ENCODE data around the gene PNPLA6. TPM values are rescaled to one million over a fixed set of nuclear protein-coding genes. Genes with fewer than 3 reads are reported as not detected.

The PNPLA6 gene
- total and polyA plus RNA-seq, 2 of the 8 experiments (the other 6 are each of a cell fraction or from before 2014, with no cell fraction given) = 55.1 to 121 TPM

DNA sequence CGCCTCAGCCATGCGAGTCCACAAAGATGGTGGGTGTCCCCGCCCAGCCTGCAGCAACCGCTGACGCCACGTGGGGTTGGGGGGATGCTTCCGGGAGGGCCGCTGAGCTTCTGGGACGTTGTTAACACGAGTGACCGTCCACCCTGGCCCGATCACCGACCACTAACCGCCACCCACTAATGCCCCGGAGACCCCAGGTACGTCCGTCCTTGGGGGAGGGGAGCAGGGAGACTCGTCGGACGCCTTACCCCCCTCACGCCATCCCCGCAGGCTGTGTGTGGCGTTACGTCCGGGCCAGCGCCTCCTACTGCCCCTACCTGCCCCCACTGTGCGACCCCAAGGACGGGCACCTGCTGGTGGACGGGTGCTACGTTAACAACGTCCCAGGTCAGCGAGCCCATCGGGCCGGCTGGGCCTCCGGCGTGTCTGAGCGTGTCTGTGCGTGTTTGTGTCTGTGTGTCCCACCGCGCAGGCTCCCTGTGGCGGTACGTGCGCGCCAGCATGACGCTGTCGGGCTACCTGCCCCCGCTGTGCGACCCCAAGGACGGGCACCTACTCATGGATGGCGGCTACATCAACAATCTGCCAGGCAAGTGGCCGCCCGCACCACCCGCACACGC is 21.3 kb downstream of the PNPLA6 start (continued):
- TF ChIP-seq, protein P1, sequence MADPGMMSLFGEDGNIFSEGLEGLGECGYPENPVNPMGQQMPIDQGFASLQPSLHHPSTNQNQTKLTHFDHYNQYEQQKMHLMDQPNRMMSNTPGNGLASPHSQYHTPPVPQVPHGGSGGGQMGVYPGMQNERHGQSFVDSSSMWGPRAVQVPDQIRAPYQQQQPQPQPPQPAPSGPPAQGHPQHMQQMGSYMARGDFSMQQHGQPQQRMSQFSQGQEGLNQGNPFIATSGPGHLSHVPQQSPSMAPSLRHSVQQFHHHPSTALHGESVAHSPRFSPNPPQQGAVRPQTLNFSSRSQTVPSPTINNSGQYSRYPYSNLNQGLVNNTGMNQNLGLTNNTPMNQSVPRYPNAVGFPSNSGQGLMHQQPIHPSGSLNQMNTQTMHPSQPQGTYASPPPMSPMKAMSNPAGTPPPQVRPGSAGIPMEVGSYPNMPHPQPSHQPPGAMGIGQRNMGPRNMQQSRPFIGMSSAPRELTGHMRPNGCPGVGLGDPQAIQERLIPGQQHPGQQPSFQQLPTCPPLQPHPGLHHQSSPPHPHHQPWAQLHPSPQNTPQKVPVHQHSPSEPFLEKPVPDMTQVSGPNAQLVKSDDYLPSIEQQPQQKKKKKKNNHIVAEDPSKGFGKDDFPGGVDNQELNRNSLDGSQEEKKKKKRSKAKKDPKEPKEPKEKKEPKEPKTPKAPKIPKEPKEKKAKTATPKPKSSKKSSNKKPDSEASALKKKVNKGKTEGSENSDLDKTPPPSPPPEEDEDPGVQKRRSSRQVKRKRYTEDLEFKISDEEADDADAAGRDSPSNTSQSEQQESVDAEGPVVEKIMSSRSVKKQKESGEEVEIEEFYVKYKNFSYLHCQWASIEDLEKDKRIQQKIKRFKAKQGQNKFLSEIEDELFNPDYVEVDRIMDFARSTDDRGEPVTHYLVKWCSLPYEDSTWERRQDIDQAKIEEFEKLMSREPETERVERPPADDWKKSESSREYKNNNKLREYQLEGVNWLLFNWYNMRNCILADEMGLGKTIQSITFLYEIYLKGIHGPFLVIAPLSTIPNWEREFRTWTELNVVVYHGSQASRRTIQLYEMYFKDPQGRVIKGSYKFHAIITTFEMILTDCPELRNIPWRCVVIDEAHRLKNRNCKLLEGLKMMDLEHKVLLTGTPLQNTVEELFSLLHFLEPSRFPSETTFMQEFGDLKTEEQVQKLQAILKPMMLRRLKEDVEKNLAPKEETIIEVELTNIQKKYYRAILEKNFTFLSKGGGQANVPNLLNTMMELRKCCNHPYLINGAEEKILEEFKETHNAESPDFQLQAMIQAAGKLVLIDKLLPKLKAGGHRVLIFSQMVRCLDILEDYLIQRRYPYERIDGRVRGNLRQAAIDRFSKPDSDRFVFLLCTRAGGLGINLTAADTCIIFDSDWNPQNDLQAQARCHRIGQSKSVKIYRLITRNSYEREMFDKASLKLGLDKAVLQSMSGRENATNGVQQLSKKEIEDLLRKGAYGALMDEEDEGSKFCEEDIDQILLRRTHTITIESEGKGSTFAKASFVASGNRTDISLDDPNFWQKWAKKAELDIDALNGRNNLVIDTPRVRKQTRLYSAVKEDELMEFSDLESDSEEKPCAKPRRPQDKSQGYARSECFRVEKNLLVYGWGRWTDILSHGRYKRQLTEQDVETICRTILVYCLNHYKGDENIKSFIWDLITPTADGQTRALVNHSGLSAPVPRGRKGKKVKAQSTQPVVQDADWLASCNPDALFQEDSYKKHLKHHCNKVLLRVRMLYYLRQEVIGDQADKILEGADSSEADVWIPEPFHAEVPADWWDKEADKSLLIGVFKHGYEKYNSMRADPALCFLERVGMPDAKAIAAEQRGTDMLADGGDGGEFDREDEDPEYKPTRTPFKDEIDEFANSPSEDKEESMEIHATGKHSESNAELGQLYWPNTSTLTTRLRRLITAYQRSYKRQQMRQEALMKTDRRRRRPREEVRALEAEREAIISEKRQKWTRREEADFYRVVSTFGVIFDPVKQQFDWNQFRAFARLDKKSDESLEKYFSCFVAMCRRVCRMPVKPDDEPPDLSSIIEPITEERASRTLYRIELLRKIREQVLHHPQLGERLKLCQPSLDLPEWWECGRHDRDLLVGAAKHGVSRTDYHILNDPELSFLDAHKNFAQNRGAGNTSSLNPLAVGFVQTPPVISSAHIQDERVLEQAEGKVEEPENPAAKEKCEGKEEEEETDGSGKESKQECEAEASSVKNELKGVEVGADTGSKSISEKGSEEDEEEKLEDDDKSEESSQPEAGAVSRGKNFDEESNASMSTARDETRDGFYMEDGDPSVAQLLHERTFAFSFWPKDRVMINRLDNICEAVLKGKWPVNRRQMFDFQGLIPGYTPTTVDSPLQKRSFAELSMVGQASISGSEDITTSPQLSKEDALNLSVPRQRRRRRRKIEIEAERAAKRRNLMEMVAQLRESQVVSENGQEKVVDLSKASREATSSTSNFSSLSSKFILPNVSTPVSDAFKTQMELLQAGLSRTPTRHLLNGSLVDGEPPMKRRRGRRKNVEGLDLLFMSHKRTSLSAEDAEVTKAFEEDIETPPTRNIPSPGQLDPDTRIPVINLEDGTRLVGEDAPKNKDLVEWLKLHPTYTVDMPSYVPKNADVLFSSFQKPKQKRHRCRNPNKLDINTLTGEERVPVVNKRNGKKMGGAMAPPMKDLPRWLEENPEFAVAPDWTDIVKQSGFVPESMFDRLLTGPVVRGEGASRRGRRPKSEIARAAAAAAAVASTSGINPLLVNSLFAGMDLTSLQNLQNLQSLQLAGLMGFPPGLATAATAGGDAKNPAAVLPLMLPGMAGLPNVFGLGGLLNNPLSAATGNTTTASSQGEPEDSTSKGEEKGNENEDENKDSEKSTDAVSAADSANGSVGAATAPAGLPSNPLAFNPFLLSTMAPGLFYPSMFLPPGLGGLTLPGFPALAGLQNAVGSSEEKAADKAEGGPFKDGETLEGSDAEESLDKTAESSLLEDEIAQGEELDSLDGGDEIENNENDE (IDR thresholded peaks at IDR 0.05; ENCODE audit: insufficient replicate concordance, low read length) = no peak
- TF ChIP-seq GTF2F1 (IDR thresholded peaks at IDR 0.05; ENCODE audit: borderline replicate concordance, low read depth, low read length) (no peak), TBP (IDR thresholded peaks at IDR 0.05; ENCODE audit: low read depth, low read length) (no peak), SIX5 (IDR thresholded peaks at IDR 0.05; ENCODE audit: low read depth, low read length) (no peak), BRCA1 (IDR thresholded peaks at IDR 0.05; ENCODE audit: low read depth, low read length) (no peak), SAP30 (IDR thresholded peaks at IDR 0.05; ENCODE audit: insufficient read depth, insufficient replicate concordance, low read length) (no peak), NRF1 (IDR thresholded peaks at IDR 0.05; ENCODE audit: low read depth, low read length) (no peak)
- TF ChIP-seq, protein P2, sequence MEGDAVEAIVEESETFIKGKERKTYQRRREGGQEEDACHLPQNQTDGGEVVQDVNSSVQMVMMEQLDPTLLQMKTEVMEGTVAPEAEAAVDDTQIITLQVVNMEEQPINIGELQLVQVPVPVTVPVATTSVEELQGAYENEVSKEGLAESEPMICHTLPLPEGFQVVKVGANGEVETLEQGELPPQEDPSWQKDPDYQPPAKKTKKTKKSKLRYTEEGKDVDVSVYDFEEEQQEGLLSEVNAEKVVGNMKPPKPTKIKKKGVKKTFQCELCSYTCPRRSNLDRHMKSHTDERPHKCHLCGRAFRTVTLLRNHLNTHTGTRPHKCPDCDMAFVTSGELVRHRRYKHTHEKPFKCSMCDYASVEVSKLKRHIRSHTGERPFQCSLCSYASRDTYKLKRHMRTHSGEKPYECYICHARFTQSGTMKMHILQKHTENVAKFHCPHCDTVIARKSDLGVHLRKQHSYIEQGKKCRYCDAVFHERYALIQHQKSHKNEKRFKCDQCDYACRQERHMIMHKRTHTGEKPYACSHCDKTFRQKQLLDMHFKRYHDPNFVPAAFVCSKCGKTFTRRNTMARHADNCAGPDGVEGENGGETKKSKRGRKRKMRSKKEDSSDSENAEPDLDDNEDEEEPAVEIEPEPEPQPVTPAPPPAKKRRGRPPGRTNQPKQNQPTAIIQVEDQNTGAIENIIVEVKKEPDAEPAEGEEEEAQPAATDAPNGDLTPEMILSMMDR (IDR thresholded peaks at IDR 0.05; ENCODE audit: control extremely low read depth in 1 of 3, insufficient read depth in 1 of 3, low read depth in 1 of 3, low read length in 3 of 3) = no peak

All from H1 (cell line).